GM18502 (cell line): ENCODE data around the gene PDE8A.
"Not testable (repeated sequence)": the region's sequence is repeated elsewhere in the genome, so short reads cannot be mapped to it uniquely, and the experiment has no call there.

Experiments
- ATAC-seq: cut with Tn5 transposase; IDR thresholded peaks from one replicate; pipeline ENCODE4 v1.9.1; 2021; ENCODE audit warnings: mild to moderate bottlenecking; ENCODE audit not compliant: unreplicated experiment, poor library complexity

PDE8A gene

GRCh38 chr15:85155857-85156256, 174.2 kb downstream of the PDE8A start:
- ATAC-seq = no peak

GRCh38 chr15:85157344-85157743, 175.7 kb downstream of the PDE8A start:
- ATAC-seq = no peak

- ATAC-seq = no peak
These were observed 180.6 kb downstream of the PDE8A start for GRCh38 chr15:85162237-85162636.

GRCh38 chr15:85164841-85165466, 183.3 kb downstream of the PDE8A start:
- no peak for ATAC-seq

- no peak for ATAC-seq
These were observed 185.9 kb downstream of the PDE8A start for GRCh38 chr15:85167568-85167967.

- ATAC-seq = no peak
These were observed 187.1 kb downstream of the PDE8A start for GRCh38 chr15:85168642-85169173.

GRCh38 chr15:85171736-85172135, 190.1 kb downstream of the PDE8A start:
- no peak for ATAC-seq

- no peak for ATAC-seq
These were observed 191.3 kb downstream of the PDE8A start for GRCh38 chr15:85172846-85173490.

- ATAC-seq = not testable (repeated sequence)
These were observed 192.0 kb downstream of the PDE8A start for GRCh38 chr15:85173630-85174029.

GRCh38 chr15:85174521-85174920, 192.9 kb downstream of the PDE8A start:
- no peak for ATAC-seq

GRCh38 chr15:85177042-85177515, 195.4 kb downstream of the PDE8A start:
- ATAC-seq = not testable (repeated sequence)

GRCh38 chr15:85178308-85178707, 196.7 kb downstream of the PDE8A start:
- no peak for ATAC-seq

- ATAC-seq = no peak
These were observed 198.0 kb downstream of the PDE8A start for GRCh38 chr15:85179700-85180099.

- not testable (repeated sequence) for ATAC-seq
These were observed 203.7 kb downstream of the PDE8A start for GRCh38 chr15:85185350-85185749.

- ATAC-seq = not testable (repeated sequence)
These were observed 206.5 kb downstream of the PDE8A start for GRCh38 chr15:85188171-85188577.
